ENCODE results near the gene CAPN5.
A peak's percentile ranks its signal among the peaks of the same experiment; 100 is the strongest.

The CAPN5 gene

DNA sequence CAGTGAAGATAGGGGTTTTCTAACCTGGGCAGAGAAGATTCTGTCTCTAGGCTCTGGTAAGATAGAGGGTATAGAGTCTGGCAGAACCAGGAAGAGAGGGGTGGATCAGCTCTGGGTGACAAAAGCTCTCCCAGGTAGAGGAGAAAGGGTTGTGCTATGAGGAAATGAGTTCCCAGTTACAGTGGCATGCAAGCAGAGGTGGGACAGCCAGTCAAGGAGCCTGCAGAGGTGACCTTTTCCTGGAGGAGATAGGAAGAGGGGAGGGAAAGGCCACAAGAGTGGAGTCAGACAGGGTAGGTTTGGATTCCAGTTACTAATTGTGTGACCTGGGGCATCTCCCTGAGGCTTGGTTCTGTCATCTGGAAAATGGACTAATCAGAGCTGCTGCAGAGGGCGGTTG, 3.4 kb upstream of the CAPN5 start:
- Histone ChIP-seq H3K4me3 (no peak overlapping the region), H3K27ac (no peak overlapping the region)
- no peak for DNase-seq (ENCODE audit: low spot score)
- TF ChIP-seq, protein P1, sequence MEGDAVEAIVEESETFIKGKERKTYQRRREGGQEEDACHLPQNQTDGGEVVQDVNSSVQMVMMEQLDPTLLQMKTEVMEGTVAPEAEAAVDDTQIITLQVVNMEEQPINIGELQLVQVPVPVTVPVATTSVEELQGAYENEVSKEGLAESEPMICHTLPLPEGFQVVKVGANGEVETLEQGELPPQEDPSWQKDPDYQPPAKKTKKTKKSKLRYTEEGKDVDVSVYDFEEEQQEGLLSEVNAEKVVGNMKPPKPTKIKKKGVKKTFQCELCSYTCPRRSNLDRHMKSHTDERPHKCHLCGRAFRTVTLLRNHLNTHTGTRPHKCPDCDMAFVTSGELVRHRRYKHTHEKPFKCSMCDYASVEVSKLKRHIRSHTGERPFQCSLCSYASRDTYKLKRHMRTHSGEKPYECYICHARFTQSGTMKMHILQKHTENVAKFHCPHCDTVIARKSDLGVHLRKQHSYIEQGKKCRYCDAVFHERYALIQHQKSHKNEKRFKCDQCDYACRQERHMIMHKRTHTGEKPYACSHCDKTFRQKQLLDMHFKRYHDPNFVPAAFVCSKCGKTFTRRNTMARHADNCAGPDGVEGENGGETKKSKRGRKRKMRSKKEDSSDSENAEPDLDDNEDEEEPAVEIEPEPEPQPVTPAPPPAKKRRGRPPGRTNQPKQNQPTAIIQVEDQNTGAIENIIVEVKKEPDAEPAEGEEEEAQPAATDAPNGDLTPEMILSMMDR (IDR thresholded peaks at IDR 0.05): no peak

DNA sequence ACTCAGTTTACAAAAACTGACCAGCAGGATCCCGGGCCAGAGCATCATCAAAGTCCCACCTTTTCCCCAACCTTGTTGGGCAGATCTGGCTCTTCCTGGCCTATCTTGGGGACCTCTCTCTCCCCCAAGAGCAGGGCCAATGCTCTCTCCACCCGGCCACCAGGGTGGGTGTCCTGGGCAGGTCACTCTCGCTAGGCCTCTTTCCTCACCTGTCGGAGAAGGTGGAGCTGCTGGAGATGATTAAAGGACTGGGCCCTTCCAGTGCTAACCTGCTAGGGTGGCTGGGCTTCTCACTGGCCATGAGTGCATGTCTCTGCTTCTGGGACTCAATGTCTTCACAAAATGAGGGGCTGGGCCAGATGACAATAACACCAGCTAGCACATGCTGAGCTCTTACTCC, 2.9 kb upstream of the CAPN5 start:
- no peak for DNase-seq (ENCODE audit: low spot score)
- Histone ChIP-seq H3K27ac (no peak overlapping the region), H3K4me3 (no peak overlapping the region)
- TF ChIP-seq, protein P1 (IDR thresholded peaks at IDR 0.05): no peak

DNA sequence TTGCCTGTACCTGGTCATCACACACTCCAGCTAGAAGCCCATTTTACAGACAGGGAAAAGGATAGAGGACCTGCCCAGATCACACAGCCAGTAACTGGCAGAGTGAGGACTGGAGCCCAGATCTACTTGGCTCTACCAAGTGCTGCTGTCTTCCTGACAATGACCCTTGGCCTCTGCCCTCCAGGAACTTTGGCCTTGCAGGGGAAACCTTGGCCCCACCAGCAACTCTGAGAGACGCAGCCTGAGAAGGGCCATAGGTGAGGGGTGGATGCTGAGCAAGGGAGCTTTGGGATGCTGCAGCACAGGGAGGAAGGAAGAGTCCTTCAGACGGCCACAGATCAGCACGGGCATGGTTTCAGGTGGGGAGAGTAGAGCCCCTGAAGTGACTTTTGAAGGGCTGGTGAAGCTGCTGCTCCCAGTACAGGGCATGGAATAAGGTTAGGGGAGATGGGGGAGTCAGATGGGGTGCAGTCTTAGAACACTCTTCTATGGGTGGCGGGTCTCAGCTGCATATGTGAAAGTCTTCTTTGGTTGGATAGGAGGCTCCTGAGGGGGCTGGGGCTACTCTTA, 2.0 kb upstream of the CAPN5 start:
- no peak overlapping the region for H3K27ac ChIP-seq
- DNase-seq (ENCODE audit: low spot score): peak; percentile 68
- TF ChIP-seq, protein P1 (IDR thresholded peaks at IDR 0.05): no peak

DNA sequence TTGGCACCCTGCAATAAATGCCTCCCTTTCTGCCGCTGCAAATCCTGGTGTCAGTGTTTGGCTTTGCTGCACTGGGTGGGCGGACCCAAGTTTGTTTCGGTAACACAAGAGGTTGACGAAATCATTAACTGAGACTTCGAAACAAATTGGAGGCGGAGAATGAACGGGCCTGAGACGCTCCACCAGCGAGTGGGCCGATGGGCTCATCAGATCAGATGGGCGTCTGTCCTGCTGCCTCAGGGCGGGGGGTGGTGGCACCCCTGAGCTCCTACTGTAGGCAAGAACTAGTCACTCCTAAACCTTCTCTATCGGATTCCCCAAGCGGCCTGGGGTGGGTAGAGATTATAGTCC, 918 bp upstream of the CAPN5 start:
- TF ChIP-seq, protein P1 (IDR thresholded peaks at IDR 0.05): no peak
- Histone ChIP-seq H3K27ac (peak overlapping the region; percentile 90 to 94), H3K4me3 (peak overlapping the region; percentile 81)
- DNase-seq (ENCODE audit: low spot score): peak; percentile 75

More for the DNA sequence above, 2.0 kb upstream of the CAPN5 start:
- H3K4me3 ChIP-seq: no peak overlapping the region

DNA sequence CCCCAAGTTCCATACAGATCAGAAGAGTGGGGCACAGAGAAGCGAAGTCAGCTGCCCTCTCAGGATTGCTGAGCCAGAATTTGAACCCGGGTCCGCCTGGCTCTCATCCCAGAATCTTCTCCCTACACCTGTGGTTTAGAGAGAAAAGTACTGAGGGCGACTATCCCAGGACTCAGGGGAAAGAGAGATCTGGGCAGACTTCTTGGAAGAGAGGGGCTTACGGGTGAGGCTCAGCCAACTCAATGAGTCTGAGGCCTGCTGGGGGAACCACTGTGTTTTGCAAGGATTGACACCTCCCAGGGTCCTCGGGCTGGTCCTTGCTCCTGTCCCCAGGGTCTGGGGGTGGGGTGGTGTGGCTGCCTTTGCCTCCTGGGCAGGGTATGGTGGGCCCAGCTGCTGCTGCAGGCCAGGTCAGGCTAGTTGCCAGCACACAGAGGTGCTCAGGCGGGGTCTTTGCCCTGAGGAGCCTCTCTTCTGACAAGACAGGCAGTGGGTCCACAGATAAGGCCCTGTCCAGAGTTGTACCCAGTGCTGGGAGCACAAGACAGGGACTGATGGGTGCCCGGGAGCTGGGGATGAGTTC, 1.2 kb downstream of the CAPN5 start:
- Histone ChIP-seq H3K27ac (peak overlapping the region in 1 of 2 donors; percentile 94), H3K4me3 (peak overlapping the region; percentile 81)
- DNase-seq (ENCODE audit: low spot score): peak; percentile 68
- TF ChIP-seq, protein P1 (IDR thresholded peaks at IDR 0.05): no peak

DNA sequence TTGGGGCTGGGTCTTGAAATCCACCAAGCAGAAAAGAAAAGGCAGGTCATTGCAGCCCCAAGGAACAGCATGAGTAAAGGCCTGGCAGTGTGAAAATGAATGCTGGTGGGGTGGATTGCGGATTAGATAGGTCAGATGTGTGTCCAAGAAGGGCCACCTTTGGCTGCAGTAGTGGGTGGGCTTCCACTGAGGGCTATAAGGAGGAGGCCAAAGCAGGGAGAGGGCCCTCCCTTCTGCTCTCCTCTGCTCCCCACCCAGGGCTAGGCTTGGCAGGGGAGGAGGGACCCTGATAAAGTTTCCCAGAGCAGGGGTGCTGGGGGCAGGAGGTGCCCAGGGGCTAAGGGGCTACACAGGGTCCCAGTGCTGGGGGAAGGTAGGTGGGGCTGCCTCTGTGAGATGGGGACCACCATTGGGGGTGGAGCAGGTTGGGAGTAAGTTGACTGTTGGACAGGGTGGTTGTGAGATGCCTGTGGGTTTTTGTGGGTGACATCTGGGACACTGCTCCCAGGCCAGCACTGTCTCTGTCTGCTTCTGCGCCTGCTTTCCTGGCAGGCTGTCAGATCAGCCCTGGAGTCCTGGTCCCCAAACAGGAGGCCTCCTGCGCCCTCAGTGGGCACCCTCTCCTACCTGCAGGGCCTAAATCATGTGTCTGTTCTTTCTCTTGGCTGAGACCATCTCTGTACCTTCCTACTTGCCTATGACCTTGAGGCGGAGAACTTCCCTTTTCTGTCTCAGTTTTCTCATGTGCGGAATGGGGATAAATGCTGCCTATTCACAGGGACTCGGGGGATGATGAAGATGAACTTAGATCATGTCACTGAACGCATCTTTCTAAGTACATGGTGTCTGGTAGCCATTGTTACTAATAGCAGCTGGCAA, 1.9 kb downstream of the CAPN5 start:
- TF ChIP-seq, protein P1 (IDR thresholded peaks at IDR 0.05): no peak
- peak overlapping the region; percentile 81 for H3K4me3 ChIP-seq
- no peak for DNase-seq (ENCODE audit: low spot score)
- peak overlapping the region in 1 of 2 donors; percentile 94 for H3K27ac ChIP-seq
